Measurements from ENCODE around the gene ANXA11.

The ANXA11 gene

GRCh38 chr10:80158598-80159127 lies 46.7 kb downstream of the ANXA11 start (continued):
- TF ChIP-seq ZNF639 (tag by site-specific recombination; IDR thresholded peaks at IDR 0.05) (peak; percentile 62; the same call in 1 of the 2 replicates), ZBTB11 (tag by site-specific recombination; conservative IDR thresholded peaks at IDR 0.05; ENCODE audit: low read depth) (peak; percentile 90), ZNF335 (tag by site-specific recombination; conservative IDR thresholded peaks at IDR 0.05) (peak; percentile 55; the same call in 1 of the 2 replicates), TRIM28 (IDR thresholded peaks at IDR 0.05; ENCODE audit: borderline replicate concordance, low read length) (peak; percentile 74; the same call in 1 of the 2 replicates), ZNF19 (tag by site-specific recombination; IDR thresholded peaks at IDR 0.05; ENCODE audit: low read depth) (no peak), ZNF513 (tag by site-specific recombination; IDR thresholded peaks at IDR 0.05) (no peak), ZIC2 (tag by site-specific recombination; IDR thresholded peaks at IDR 0.05) (peak; percentile 98), HOXD13 (CRISPR knock-in tag; IDR thresholded peaks at IDR 0.05; ENCODE audit: borderline replicate concordance) (no peak), ZNF645 (tag by site-specific recombination; IDR thresholded peaks at IDR 0.05) (no peak), PRDM1 (tag by site-specific recombination; IDR thresholded peaks at IDR 0.05) (no peak), ELK4 (IDR thresholded peaks at IDR 0.05; ENCODE audit: borderline replicate concordance, low read depth, low read length) (no peak), GLIS1 (tag by site-specific recombination; IDR thresholded peaks at IDR 0.05) (peak; percentile 100), ZNF518A (tag by site-specific recombination; conservative IDR thresholded peaks at IDR 0.05; ENCODE audit: low read depth) (no peak), ZNF155 (tag by site-specific recombination; IDR thresholded peaks at IDR 0.05) (peak; percentile 98), ZFP3 (tag by site-specific recombination; IDR thresholded peaks at IDR 0.05; ENCODE audit: low read depth) (no peak), PATZ1 (tag by site-specific recombination; IDR thresholded peaks at IDR 0.05) (peak; percentile 73), ZNF324 (tag by site-specific recombination; IDR thresholded peaks at IDR 0.05) (peak; percentile 90), ZBTB1 (tag by site-specific recombination; IDR thresholded peaks at IDR 0.05) (no peak), ZNF521 (tag by site-specific recombination; IDR thresholded peaks at IDR 0.05) (no peak), SP3 (tag by site-specific recombination; IDR thresholded peaks at IDR 0.05) (no peak), ZNF214 (tag by site-specific recombination; IDR thresholded peaks at IDR 0.05; ENCODE audit: borderline replicate concordance) (no peak), GLI2 (tag by site-specific recombination; IDR thresholded peaks at IDR 0.05; ENCODE audit: borderline replicate concordance, low read depth) (no peak), ZNF175 (tag by site-specific recombination; IDR thresholded peaks at IDR 0.05) (no peak), ZBTB21 (tag by site-specific recombination; IDR thresholded peaks at IDR 0.05) (no peak), ZNF157 (tag by site-specific recombination; IDR thresholded peaks at IDR 0.05) (no peak)

All from HEK293 (cell line).